OCI-LY7 (cell line): ENCODE results near the gene PRND. TPM values are rescaled to one million over a fixed set of nuclear protein-coding genes. Genes with fewer than 3 reads are reported as not detected.

Source experiments
- BruUV-seq: library from RNA; stranded (reverse); fragments of 400-500 nt; replicated peaks from 2 replicates; lab custom pipeline; 2021; lab: Mats Ljungman, UMichigan
- CTCF ChIA-PET: fragments of 300-600 bp; sonication (Branson Sonifier 250); formaldehyde crosslinking; loops from one replicate; lab custom pipeline; 2022; ENCODE audit warnings: antibody characterized with exemption; ENCODE audit not compliant: unreplicated experiment; lab: Charles Lee
- POLR2A ChIA-PET: fragments of 300-600 bp; sonication (Branson Sonifier 250); formaldehyde crosslinking; loops from one replicate; lab custom pipeline; 2022; ENCODE audit warnings: antibody characterized with exemption; lab: Charles Lee
- DNase-seq: peaks from one replicate; pipeline ENCODE4 v3.0.0-alpha.2; 2015; ENCODE audit warnings: low spot score
- H2AFZ ChIP-seq: fragments of 200-600 bp; sonication (generic), shearing (Covaris generic); 2 replicates; pipeline ENCODE4 v1.6.1; 2014; ENCODE audit warnings: mild to moderate bottlenecking, antibody characterized with exemption, low read length, moderate library complexity
- H3K27ac ChIP-seq: fragments of 200-600 bp; sonication (generic); 2 replicates; pipeline ENCODE4 v1.5.1; 2014; ENCODE audit warnings: mixed run types, low read depth, mild to moderate bottlenecking, moderate library complexity, low read length, inconsistent platforms; ENCODE audit not compliant: poor library complexity, severe bottlenecking
- H3K36me3 ChIP-seq: fragments of 200-600 bp; sonication (generic); 2 replicates; pipeline ENCODE4 v1.6.1; 2014; ENCODE audit warnings: mild to moderate bottlenecking, antibody characterized with exemption, low read length, moderate library complexity, mixed read lengths; ENCODE audit not compliant: insufficient read depth
- H3K4me1 ChIP-seq: fragments of 200-600 bp; sonication (generic); 2 replicates; pipeline ENCODE4 v1.5.1; 2014; ENCODE audit warnings: mild to moderate bottlenecking, low read length; ENCODE audit not compliant: insufficient read depth, poor library complexity, severe bottlenecking
- H3K4me2 ChIP-seq: fragments of 200-600 bp; sonication (generic); 2 replicates; pipeline ENCODE4 v1.6.1; 2014; ENCODE audit warnings: mild to moderate bottlenecking, low read length
- H3K4me3 ChIP-seq: fragments of 200-600 bp; sonication (generic); 2 replicates; pipeline ENCODE4 v1.5.1; 2014; ENCODE audit warnings: mild to moderate bottlenecking, low read depth, low read length; ENCODE audit not compliant: poor library complexity, severe bottlenecking
- H3K79me2 ChIP-seq: fragments of 200-600 bp; sonication (generic); 2 replicates; pipeline ENCODE4 v1.6.1; 2016; ENCODE audit warnings: low read depth, mild to moderate bottlenecking, low read length, moderate library complexity, mixed read lengths; ENCODE audit not compliant: insufficient read depth
- H3K9me2 ChIP-seq: fragments of 200-600 bp; sonication (generic); 2 replicates; pipeline ENCODE4 v1.6.1; 2016; ENCODE audit warnings: mild to moderate bottlenecking, low read length, mixed read lengths; ENCODE audit not compliant: insufficient read depth
- H3K9me3 ChIP-seq: fragments of 200-600 bp; sonication (generic); 2 replicates; pipeline ENCODE4 v1.6.1; 2014; ENCODE audit warnings: mild to moderate bottlenecking, mixed run types, low read length, mixed read lengths
- H4K20me1 ChIP-seq: fragments of 200-600 bp; sonication (generic); 2 replicates; pipeline ENCODE4 v1.6.1; 2014; ENCODE audit warnings: mild to moderate bottlenecking, antibody characterized with exemption, low read length, moderate library complexity, mixed read lengths; ENCODE audit not compliant: insufficient read depth
- EZH2phosphoT487 ChIP-seq: fragments of 200-600 bp; sonication (generic); IDR thresholded peaks from 2 replicates; pipeline ENCODE4 v1.6.1; 2018; ENCODE audit warnings: low read depth, borderline replicate concordance, mild to moderate bottlenecking, mixed run types, antibody characterized with exemption, low read length, moderate library complexity, mixed read lengths
- intact Hi-C: fragments of 100-400 bp; cut with micrococcal nuclease; formaldehyde crosslinking; loops from one replicate; pipeline ENCODE4 v1.10.0; 2022; ENCODE audit not compliant: unreplicated experiment
- total RNA-seq, 2 experiments: library from RNA; depleted of rRNA in 1 of 2; stranded (reverse); fragments of >200 nt in 1 of 2; shearing (Covaris generic) in 1 of 2; gene quantifications; 2 replicates each; pipeline ENCODE4 v1.2.3, GENCODE V29; 2014 to 2022
- TF ChIP-seq, protein P1 (sequence below): fragments of 200-600 bp; sonication (generic); conservative IDR thresholded peaks from 2 replicates; pipeline ENCODE4 v1.5.1; 2014; ENCODE audit warnings: mild to moderate bottlenecking, antibody characterized with exemption, low read length, moderate library complexity, mixed read lengths

PRND gene
- total RNA-seq, 2 experiments from 2014 or later = not detected

DNA sequence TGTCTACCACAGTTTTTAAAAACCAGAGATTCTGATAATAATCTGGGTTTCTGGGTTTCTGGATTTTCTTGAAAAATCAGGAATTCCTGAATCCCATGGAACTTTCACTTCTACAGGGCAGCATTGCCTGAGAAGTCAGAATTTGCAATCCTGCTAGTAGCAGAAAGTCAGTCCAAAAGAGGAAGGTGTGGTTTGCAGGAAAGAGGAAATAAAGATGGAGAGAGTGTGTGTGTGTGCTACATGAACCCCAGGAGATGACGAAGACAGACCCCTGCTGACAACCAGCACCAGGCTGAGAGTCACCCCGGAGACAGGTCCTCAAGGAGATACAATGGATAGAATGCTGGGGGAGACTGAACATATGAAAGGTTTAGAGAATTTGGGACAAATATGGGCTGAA is 44.9 kb downstream of the PRND start:
- no peak for DNase-seq
- CTCF ChIA-PET = no interaction called here

DNA sequence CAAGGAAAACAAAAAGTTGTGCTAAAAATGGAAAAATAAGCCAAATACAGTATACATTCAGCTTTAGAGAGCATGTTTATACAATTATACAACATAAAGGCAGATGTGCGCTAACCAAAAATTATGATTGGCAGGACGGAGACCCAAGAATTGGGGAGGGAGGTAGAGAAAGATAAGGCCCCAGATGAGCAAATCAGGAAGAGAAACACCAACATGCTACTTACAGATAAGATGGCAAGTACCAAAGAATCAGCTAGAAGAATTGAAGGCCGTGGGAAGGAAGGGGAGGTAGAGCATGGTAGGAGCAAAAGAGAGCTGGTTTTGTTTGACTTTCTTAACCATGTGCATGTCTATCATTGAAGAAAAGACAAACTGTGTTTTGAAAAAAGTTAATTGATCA is 45.4 kb downstream of the PRND start:
- Histone ChIP-seq H4K20me1 (no peaks in the 10 kb centered on the region), H2AFZ (no peak overlapping the region), H3K9me2 (no peaks in the 10 kb centered on the region), H3K4me1 (no peaks in the 10 kb centered on the region), H3K79me2 (no peaks in the 10 kb centered on the region), H3K36me3 (no peaks in the 10 kb centered on the region), H3K9me3 (peaks cover 13% of the 10 kb centered on the region), H3K27ac (no peak overlapping the region), H3K4me2 (no peak overlapping the region), H3K4me3 (no peak overlapping the region)
- ChIA-PET CTCF (no interaction called here), POLR2A (interaction anchor here (0.5 kb wide), 1 partner anchor 145 kb away, joined by 5 read pairs; no protein-coding TSS in a partner anchor)
- DNase-seq = no peak
- intact Hi-C loops = no loop called here
- BruUV-seq = no TSS peak
- TF ChIP-seq, protein P1, sequence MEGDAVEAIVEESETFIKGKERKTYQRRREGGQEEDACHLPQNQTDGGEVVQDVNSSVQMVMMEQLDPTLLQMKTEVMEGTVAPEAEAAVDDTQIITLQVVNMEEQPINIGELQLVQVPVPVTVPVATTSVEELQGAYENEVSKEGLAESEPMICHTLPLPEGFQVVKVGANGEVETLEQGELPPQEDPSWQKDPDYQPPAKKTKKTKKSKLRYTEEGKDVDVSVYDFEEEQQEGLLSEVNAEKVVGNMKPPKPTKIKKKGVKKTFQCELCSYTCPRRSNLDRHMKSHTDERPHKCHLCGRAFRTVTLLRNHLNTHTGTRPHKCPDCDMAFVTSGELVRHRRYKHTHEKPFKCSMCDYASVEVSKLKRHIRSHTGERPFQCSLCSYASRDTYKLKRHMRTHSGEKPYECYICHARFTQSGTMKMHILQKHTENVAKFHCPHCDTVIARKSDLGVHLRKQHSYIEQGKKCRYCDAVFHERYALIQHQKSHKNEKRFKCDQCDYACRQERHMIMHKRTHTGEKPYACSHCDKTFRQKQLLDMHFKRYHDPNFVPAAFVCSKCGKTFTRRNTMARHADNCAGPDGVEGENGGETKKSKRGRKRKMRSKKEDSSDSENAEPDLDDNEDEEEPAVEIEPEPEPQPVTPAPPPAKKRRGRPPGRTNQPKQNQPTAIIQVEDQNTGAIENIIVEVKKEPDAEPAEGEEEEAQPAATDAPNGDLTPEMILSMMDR = no peak
- TF ChIP-seq EZH2phosphoT487 = no peak

More for the DNA sequence above, 44.9 kb downstream of the PRND start:
- H3K9me3 ChIP-seq = peaks cover 9% of the 10 kb centered on the region; the same call in 1 of the 2 replicates
- H2AFZ ChIP-seq = no peak overlapping the region
- intact Hi-C loops = no loop called here
- no TSS peak for BruUV-seq
- no peak overlapping the region for H3K4me3 ChIP-seq
- H3K4me2 ChIP-seq = no peak overlapping the region
- H3K4me1 ChIP-seq = no peaks in the 10 kb centered on the region
- TF ChIP-seq EZH2phosphoT487 = no peak
- TF ChIP-seq, protein P1 = no peak
- no peaks in the 10 kb centered on the region for H3K36me3 ChIP-seq
- no peak overlapping the region for H3K27ac ChIP-seq
- POLR2A ChIA-PET = interaction anchor here (1.2 kb wide), 1 partner anchor 46 kb away, joined by 6 read pairs; no protein-coding TSS in a partner anchor
- H4K20me1 ChIP-seq = no peaks in the 10 kb centered on the region
- H3K9me2 ChIP-seq = no peaks in the 10 kb centered on the region
- no peaks in the 10 kb centered on the region for H3K79me2 ChIP-seq

DNA sequence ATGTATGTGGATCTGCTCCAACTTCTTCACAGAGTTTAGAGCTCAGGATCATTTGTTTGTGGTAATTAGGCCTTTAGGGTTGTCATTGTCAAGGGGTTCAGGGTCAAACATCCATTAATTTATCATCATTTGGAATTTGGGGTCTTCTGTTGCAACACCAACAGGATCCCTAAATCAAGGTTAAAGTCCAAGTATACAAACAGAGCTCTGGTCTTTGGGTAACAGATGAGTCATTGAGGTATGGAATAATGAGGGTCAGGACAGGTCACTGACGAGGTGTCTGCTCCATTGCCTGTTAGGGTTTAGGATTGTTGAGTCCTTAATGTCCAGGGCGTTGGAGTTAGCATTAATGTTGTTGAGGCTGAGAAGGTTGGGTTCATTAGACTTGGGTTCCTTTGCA is 47.6 kb downstream of the PRND start:
- no peaks in the 10 kb centered on the region for H3K36me3 ChIP-seq
- H3K9me2 ChIP-seq = no peaks in the 10 kb centered on the region
- no peak overlapping the region for H2AFZ ChIP-seq
- ChIA-PET POLR2A (interaction anchor here (0.6 kb wide), 1 partner anchor 318 kb away, joined by 5 read pairs; no protein-coding TSS in a partner anchor), CTCF (no interaction called here)
- no peak for DNase-seq
- intact Hi-C loops = no loop called here
- no peak overlapping the region for H3K27ac ChIP-seq
- peaks cover 21% of the 10 kb centered on the region for H3K9me3 ChIP-seq
- no peak overlapping the region for H3K4me2 ChIP-seq
- no peaks in the 10 kb centered on the region for H4K20me1 ChIP-seq
- BruUV-seq = no TSS peak
- no peaks in the 10 kb centered on the region for H3K4me1 ChIP-seq
- no peak overlapping the region for H3K4me3 ChIP-seq
- TF ChIP-seq EZH2phosphoT487 = no peak
- TF ChIP-seq, protein P1 = no peak
- no peaks in the 10 kb centered on the region for H3K79me2 ChIP-seq
